K562 (cell line): Measurements from ENCODE around the gene PLEKHG5. TPM values are rescaled to one million over a fixed set of nuclear protein-coding genes. Genes with fewer than 3 reads are reported as not detected.

Experiments
- ATAC-seq: fragments of 200-7000 bp; cut with Tn5 transposase; 3 replicates; pipeline ENCODE4 v1.9.1; 2020; ENCODE audit warnings: moderate library complexity
- BruUV-seq: library from RNA; stranded (reverse); fragments of 400-500 nt; replicated peaks from 2 replicates; lab custom pipeline; 2021; lab: Mats Ljungman, UMichigan
- CTCF ChIA-PET: fragments of 300-600 bp; formaldehyde crosslinking; extraction: SDS; loops from one replicate; lab custom pipeline; 2021; ENCODE audit warnings: low intra/inter-chr PET ratio; lab: Yijun Ruan, JAX
- POLR2A ChIA-PET: fragments of 300-600, 350-650 bp; sonication (Branson Sonifier 250); formaldehyde crosslinking; extraction: SDS; loops from one replicate; lab custom pipeline; 2021; ENCODE audit warnings: antibody characterized with exemption, inconsistent platforms; lab: Yijun Ruan, JAX
- DNase-seq, 4 experiments: peaks; one replicate each; pipeline versions ENCODE4 v3.0.0 to v3.0.0-alpha.2; 2011 to 2018; ENCODE audit warnings: low spot score in 3 of 4, mixed read lengths in 3 of 4; ENCODE audit errors: extremely low read depth in 1 of 4
- FAIRE-seq: peaks from 2 replicates; lab custom pipeline; 2011; peaks lifted over from hg19 to GRCh38; lab: Jason Lieb, UNC
- H2AFZ ChIP-seq: 2 replicates; pipeline ENCODE4 v1.6.0; 2011; ENCODE audit warnings: low read depth, low read length, control low read depth, inconsistent platforms
- H3K27ac ChIP-seq: fragments of 200-600 bp; 3 replicates; pipeline ENCODE4 v1.8.0; 2011; ENCODE audit warnings: low read depth, mild to moderate bottlenecking, control low read depth, inconsistent platforms, low read length, moderate library complexity, mixed read lengths; ENCODE audit errors: extremely low read depth
- H3K27me3 ChIP-seq, 2 experiments: fragments of 300-600 bp in 1 of 2; 2 replicates in 1 of 2; 3 replicates in 1 of 2; pipeline versions ENCODE4 v1.6.0 to v1.8.0; 2011; ENCODE audit warnings: inconsistent platforms in 2 of 2, low read length in 2 of 2, mild to moderate bottlenecking in 1 of 2, mixed read lengths in 1 of 2, moderate library complexity in 1 of 2; ENCODE audit not compliant: control insufficient read depth in 2 of 2, insufficient read depth in 2 of 2
- H3K36me3 ChIP-seq: fragments of 300-600 bp; 3 replicates; pipeline ENCODE4 v1.8.0; 2011; ENCODE audit warnings: mild to moderate bottlenecking, low read length, inconsistent platforms; ENCODE audit not compliant: control insufficient read depth, insufficient read depth
- H3K4me1 ChIP-seq, 2 experiments: fragments of 200-600 bp in 1 of 2; replicated peaks in 1 of 2; 2 replicates in 1 of 2; 3 replicates in 1 of 2; pipeline versions ENCODE4 v1.5.1 to v1.8.0; 2011; ENCODE audit warnings: inconsistent platforms in 2 of 2, low read length in 2 of 2, mild to moderate bottlenecking in 1 of 2, mixed read lengths in 1 of 2, moderate library complexity in 1 of 2; ENCODE audit not compliant: control insufficient read depth in 2 of 2, insufficient read depth in 2 of 2
- H3K4me2 ChIP-seq: 2 replicates; pipeline ENCODE4 v1.6.1; 2011; ENCODE audit warnings: low read length, control low read depth, inconsistent platforms, mixed read lengths; ENCODE audit not compliant: insufficient read depth
- H3K4me3 ChIP-seq: fragments of 200-600 bp; sonication (generic), shearing (Covaris generic); 2 replicates; pipeline ENCODE4 v1.5.1; 2016; ENCODE audit warnings: control low read depth, inconsistent platforms
- H3K79me2 ChIP-seq: fragments of 200-600 bp; 3 replicates; pipeline ENCODE4 v1.8.0; 2011; ENCODE audit warnings: low read length, inconsistent platforms; ENCODE audit not compliant: control insufficient read depth, insufficient read depth
- H3K9ac ChIP-seq, 2 experiments: 2 replicates each; pipeline versions ENCODE4 v1.6.0 to v1.6.1; 2011; ENCODE audit warnings: low read depth in 2 of 2, low read length in 2 of 2, control low read depth in 1 of 2, inconsistent platforms in 1 of 2, mild to moderate bottlenecking in 1 of 2, mixed read lengths in 1 of 2; ENCODE audit not compliant: insufficient read depth in 1 of 2
- H3K9me1 ChIP-seq: one replicate; pipeline ENCODE4 v1.6.0; 2011; ENCODE audit warnings: inconsistent platforms, mild to moderate bottlenecking, low read length, moderate library complexity; ENCODE audit not compliant: control insufficient read depth, insufficient read depth
- H3K9me3 ChIP-seq: replicated peaks from 2 replicates; pipeline ENCODE4 v1.5.1; 2011; ENCODE audit warnings: low read depth, low read length, inconsistent platforms; ENCODE audit not compliant: control insufficient read depth, insufficient read depth
- H4K20me1 ChIP-seq: replicated peaks from 2 replicates; pipeline ENCODE4 v1.6.1; 2011; ENCODE audit warnings: low read length, inconsistent platforms, mixed read lengths; ENCODE audit not compliant: control insufficient read depth, insufficient read depth
- NFIC ChIP-seq: fragments of 450-650 bp; IDR thresholded peaks from 2 replicates; pipeline ENCODE4 v1.6.1; 2017; ENCODE audit warnings: mild to moderate bottlenecking, inconsistent platforms
- ZNF717 ChIP-seq: fragments of 250-450 bp; sonication (Bioruptor Pico); IDR thresholded peaks from 2 replicates; pipeline ENCODE4 v1.5.0; 2021
- WGBS: fragments of 100-300 bp; shearing (Covaris generic); methylation state at CpG from one replicate; pipeline ENCODE4 v1.1.6; 2016; ENCODE audit warnings: low coverage, mixed read lengths; ENCODE audit not compliant: insufficient coverage; ENCODE audit errors: missing lambda C conversion rate; 5-methylcytosine and 5-hydroxymethylcytosine counted together
- in situ Hi-C: fragments of 300-500 bp; cut with MboI; formaldehyde crosslinking; loops from 4 replicates; pipeline ENCODE4 v1.15.0; 2018; ENCODE audit warnings: inconsistent platforms, mixed read lengths
- intact Hi-C: fragments of 100-400 bp; cut with micrococcal nuclease; formaldehyde crosslinking; loops from 2 replicates; pipeline ENCODE4 v1.14.2; 2022
- polyA plus RNA-seq, 8 experiments: library from polyadenylated mRNA; depleted of rRNA in 4 of 8; stranded (reverse) in 5 of 8; unstranded in 3 of 8; fragments of >200 nt; fragmentation: Nextera tagmentation in 2 of 8; fragmentation: Illumina TruSeq in 1 of 8; extraction: Ambion mirVana in 2 of 8; extraction: Trizol in 1 of 8; gene quantifications; 2 replicates each; pipeline versions ENCODE4 v1.2.1 to v1.2.3, GENCODE V29; 2011 to 2014; ENCODE audit warnings: inconsistent platforms in 1 of 8, missing spikeins in 1 of 8
- total RNA-seq, 7 experiments: library from RNA; depleted of rRNA in 6 of 7; stranded (reverse); fragments of >200 nt in 6 of 7; fragmentation: Illumina TruSeq in 2 of 7; extraction: Trizol in 2 of 7; gene quantifications; 2 replicates each; pipeline versions ENCODE4 v1.2.1 to v1.2.3, GENCODE V29; 2011 to 2021; ENCODE audit warnings: low replicate concordance in 1 of 7
- TF ChIP-seq, protein P1 (sequence below), 2 experiments: fragments of 450-650 bp in 1 of 2; IDR thresholded peaks; 2 replicates each; pipeline ENCODE4 v1.6.1; 2011 to 2017; ENCODE audit warnings: low read depth in 2 of 2, antibody characterized with exemption in 1 of 2, borderline replicate concordance in 1 of 2, low read length in 1 of 2, mild to moderate bottlenecking in 1 of 2, mixed read lengths in 1 of 2; ENCODE audit not compliant: control insufficient read depth in 1 of 2
- TF ChIP-seq, protein P2 (sequence below): fragments of 250-450 bp; sonication (Bioruptor Pico); IDR thresholded peaks from 2 replicates; pipeline ENCODE4 v1.4.0; 2020
- TF ChIP-seq, protein P3 (sequence below): fragments of 200-400 bp; formaldehyde crosslinking; IDR thresholded peaks from 2 replicates; pipeline ENCODE4 v1.6.1; 2017; ENCODE audit warnings: mild to moderate bottlenecking, low read depth, low read length, moderate library complexity

PLEKHG5 gene
- total and polyA plus RNA-seq, 9 of the 15 experiments (the other 6 are each of a cell fraction or from before 2014, with no cell fraction given) = 0.04 to 0.29 (median 0.09) TPM; not detected in 3

DNA sequence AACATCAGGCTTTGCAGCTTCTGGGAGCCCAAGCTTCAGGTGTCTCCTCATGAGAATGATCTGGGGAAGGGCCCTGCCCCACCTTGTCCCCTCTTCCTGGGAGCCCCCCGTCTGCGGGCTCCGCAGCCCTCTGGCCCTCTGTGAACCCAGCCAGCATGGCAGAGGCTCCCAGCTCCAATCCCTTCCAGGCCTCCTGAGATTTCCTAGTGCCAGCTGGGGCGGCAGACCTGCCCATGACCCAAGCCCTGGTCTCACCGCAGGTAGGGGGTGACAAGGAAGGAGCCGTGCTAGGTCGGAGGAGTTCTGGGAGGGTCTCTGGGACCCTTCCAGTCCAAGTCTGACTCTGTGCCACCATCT lies 7.7 kb downstream of the PLEKHG5 start:
- Histone ChIP-seq H4K20me1 (peaks cover 17% of the 10 kb centered on the region), H3K9ac (0 out of 4 replicates have a peak overlapping the region, but pooled peaks of 1 of the 2 experiments have one; percentile 10), H3K9me1 (no peaks in the 10 kb centered on the region), H3K36me3 (no peaks in the 10 kb centered on the region), H3K4me2 (no peak overlapping the region), H3K4me3 (no peak overlapping the region), H3K79me2 (no peaks in the 10 kb centered on the region), H3K27ac (no peak overlapping the region), H3K27me3 (peaks cover 61 to 83% of the 10 kb centered on the region in 2 experiments), H3K9me3 (no peaks in the 10 kb centered on the region), H3K4me1 (peaks cover 0 to 26% of the 10 kb centered on the region in 2 experiments; a peak in 2 of 5 replicates), H2AFZ (no peak overlapping the region)
- TF ChIP-seq, protein P1, sequence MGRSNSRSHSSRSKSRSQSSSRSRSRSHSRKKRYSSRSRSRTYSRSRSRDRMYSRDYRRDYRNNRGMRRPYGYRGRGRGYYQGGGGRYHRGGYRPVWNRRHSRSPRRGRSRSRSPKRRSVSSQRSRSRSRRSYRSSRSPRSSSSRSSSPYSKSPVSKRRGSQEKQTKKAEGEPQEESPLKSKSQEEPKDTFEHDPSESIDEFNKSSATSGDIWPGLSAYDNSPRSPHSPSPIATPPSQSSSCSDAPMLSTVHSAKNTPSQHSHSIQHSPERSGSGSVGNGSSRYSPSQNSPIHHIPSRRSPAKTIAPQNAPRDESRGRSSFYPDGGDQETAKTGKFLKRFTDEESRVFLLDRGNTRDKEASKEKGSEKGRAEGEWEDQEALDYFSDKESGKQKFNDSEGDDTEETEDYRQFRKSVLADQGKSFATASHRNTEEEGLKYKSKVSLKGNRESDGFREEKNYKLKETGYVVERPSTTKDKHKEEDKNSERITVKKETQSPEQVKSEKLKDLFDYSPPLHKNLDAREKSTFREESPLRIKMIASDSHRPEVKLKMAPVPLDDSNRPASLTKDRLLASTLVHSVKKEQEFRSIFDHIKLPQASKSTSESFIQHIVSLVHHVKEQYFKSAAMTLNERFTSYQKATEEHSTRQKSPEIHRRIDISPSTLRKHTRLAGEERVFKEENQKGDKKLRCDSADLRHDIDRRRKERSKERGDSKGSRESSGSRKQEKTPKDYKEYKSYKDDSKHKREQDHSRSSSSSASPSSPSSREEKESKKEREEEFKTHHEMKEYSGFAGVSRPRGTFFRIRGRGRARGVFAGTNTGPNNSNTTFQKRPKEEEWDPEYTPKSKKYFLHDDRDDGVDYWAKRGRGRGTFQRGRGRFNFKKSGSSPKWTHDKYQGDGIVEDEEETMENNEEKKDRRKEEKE (IDR thresholded peaks at IDR 0.05; ENCODE audit: borderline replicate concordance in 1 of 2, control insufficient read depth in 1 of 2, low read depth in 2 of 2, low read length in 1 of 2) = no peak
- TF ChIP-seq NFIC (no peak), ZNF717 (no peak)
- TF ChIP-seq, protein P2, sequence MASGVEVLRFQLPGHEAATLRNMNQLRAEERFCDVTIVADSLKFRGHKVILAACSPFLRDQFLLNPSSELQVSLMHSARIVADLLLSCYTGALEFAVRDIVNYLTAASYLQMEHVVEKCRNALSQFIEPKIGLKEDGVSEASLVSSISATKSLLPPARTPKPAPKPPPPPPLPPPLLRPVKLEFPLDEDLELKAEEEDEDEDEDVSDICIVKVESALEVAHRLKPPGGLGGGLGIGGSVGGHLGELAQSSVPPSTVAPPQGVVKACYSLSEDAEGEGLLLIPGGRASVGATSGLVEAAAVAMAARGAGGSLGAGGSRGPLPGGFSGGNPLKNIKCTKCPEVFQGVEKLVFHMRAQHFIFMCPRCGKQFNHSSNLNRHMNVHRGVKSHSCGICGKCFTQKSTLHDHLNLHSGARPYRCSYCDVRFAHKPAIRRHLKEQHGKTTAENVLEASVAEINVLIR = no peak
- TF ChIP-seq, protein P3, sequence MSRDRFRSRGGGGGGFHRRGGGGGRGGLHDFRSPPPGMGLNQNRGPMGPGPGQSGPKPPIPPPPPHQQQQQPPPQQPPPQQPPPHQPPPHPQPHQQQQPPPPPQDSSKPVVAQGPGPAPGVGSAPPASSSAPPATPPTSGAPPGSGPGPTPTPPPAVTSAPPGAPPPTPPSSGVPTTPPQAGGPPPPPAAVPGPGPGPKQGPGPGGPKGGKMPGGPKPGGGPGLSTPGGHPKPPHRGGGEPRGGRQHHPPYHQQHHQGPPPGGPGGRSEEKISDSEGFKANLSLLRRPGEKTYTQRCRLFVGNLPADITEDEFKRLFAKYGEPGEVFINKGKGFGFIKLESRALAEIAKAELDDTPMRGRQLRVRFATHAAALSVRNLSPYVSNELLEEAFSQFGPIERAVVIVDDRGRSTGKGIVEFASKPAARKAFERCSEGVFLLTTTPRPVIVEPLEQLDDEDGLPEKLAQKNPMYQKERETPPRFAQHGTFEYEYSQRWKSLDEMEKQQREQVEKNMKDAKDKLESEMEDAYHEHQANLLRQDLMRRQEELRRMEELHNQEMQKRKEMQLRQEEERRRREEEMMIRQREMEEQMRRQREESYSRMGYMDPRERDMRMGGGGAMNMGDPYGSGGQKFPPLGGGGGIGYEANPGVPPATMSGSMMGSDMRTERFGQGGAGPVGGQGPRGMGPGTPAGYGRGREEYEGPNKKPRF = no peak
- in situ Hi-C loops = loop anchor here (25.0 kb wide), 1 partner anchor 729 kb away; no protein-coding TSS in a partner anchor
- FAIRE-seq (no peak), DNase-seq (no peak), ATAC-seq (no peak)
- intact Hi-C loops = no loop called here
- CTCF ChIA-PET = interaction anchor here (0.7 kb wide), 1 partner anchor 587 kb away, joined by 3 read pairs; no protein-coding TSS in a partner anchor
- POLR2A ChIA-PET = interaction anchor here (0.6 kb wide), 1 partner anchor 196 kb away, joined by 4 read pairs; no protein-coding TSS in a partner anchor
- BruUV-seq = no TSS peak
- WGBS = 7% methylated on average over 7 of the region's 7 CpGs
